Measurements from ENCODE around the gene KCTD19.

- TF ChIP-seq POLR2A (IDR thresholded peaks at IDR 0.05; ENCODE audit: low read depth, low read length) (no peak), POLR2AphosphoS5 (IDR thresholded peaks at IDR 0.05; ENCODE audit: low read depth, low read length) (no peak)
Observed at GRCh38 chr16:67361038-67361437, 34.5 kb upstream of the KCTD19 start.

Data from GM12891 (cell line).